ENCODE measurements around the gene APOLD1. TPM values are rescaled to one million over a fixed set of nuclear protein-coding genes. Genes with fewer than 3 reads are reported as not detected.
A peak's percentile ranks its signal among the peaks of the same experiment; 100 is the strongest.

Gene APOLD1
- total RNA-seq, 4 donors from 2014 or later: 2.3 to 14.9 (median 5.6) TPM

- Histone ChIP-seq H3K4me1 (peaks cover 0 to 16% (median 0%) of the 10 kb centered on the region in 4 donors), H3K27ac (no peak overlapping the region), H3K27me3 (no peaks in the 10 kb centered on the region), H3K9me3 (no peaks in the 10 kb centered on the region), H3K4me3 (no peak overlapping the region), H3K36me3 (no peaks in the 10 kb centered on the region)
- TF ChIP-seq CTCF (IDR thresholded peaks at IDR 0.05) (no peak), POLR2A (IDR thresholded peaks at IDR 0.05) (no peak)
- no peak for DNase-seq
Observed at GRCh38 chr12:12792421-12792820, 7.0 kb downstream of the APOLD1 start.

GRCh38 chr12:12794686-12795085 lies 9.2 kb downstream of the APOLD1 start:
- Histone ChIP-seq H3K4me1 (no peaks in the 10 kb centered on the region), H3K36me3 (no peaks in the 10 kb centered on the region), H3K27ac (no peak overlapping the region), H3K27me3 (no peaks in the 10 kb centered on the region), H3K4me3 (no peak overlapping the region), H3K9me3 (no peaks in the 10 kb centered on the region)
- no peak for DNase-seq
- no peak for TF ChIP-seq POLR2A (IDR thresholded peaks at IDR 0.05)

- no peak for DNase-seq
- Histone ChIP-seq H3K9me3 (no peaks in the 10 kb centered on the region), H3K27ac (no peak overlapping the region), H3K4me1 (no peaks in the 10 kb centered on the region), H3K27me3 (no peaks in the 10 kb centered on the region), H3K36me3 (no peaks in the 10 kb centered on the region), H3K4me3 (no peak overlapping the region)
- TF ChIP-seq CTCF (IDR thresholded peaks at IDR 0.05) (no peak), POLR2A (IDR thresholded peaks at IDR 0.05) (no peak)
Observed at GRCh38 chr12:12796171-12796570, 10.7 kb downstream of the APOLD1 start.

- no peak for TF ChIP-seq CTCF (IDR thresholded peaks at IDR 0.05)
- TF ChIP-seq POLR2A (IDR thresholded peaks at IDR 0.05): no peak
- Histone ChIP-seq H3K27ac (no peak overlapping the region), H3K4me3 (no peak overlapping the region), H3K27me3 (no peaks in the 10 kb centered on the region), H3K36me3 (no peaks in the 10 kb centered on the region), H3K4me1 (no peaks in the 10 kb centered on the region), H3K9me3 (no peaks in the 10 kb centered on the region)
- no peak for DNase-seq
Observed at GRCh38 chr12:12796928-12797793, 11.7 kb downstream of the APOLD1 start.

- Histone ChIP-seq H3K4me1 (peaks cover 0 to 3% (median 0%) of the 10 kb centered on the region in 4 donors), H3K27ac (no peak overlapping the region), H3K4me3 (no peak overlapping the region), H3K9me3 (no peaks in the 10 kb centered on the region), H3K36me3 (no peaks in the 10 kb centered on the region), H3K27me3 (no peaks in the 10 kb centered on the region)
- DNase-seq: no peak
- no peak for TF ChIP-seq POLR2A (IDR thresholded peaks at IDR 0.05)
- TF ChIP-seq CTCF (IDR thresholded peaks at IDR 0.05): no peak
Observed at GRCh38 chr12:12797794-12798152, 12.3 kb downstream of the APOLD1 start.

GRCh38 chr12:12798480-12798879 lies 13.0 kb downstream of the APOLD1 start:
- Histone ChIP-seq H3K4me1 (peaks cover 0 to 9% (median 1%) of the 10 kb centered on the region in 4 donors), H3K27me3 (no peaks in the 10 kb centered on the region), H3K27ac (peak overlapping the region in 2 of 4 donors; percentile 35 to 38), H3K36me3 (no peaks in the 10 kb centered on the region), H3K9me3 (no peaks in the 10 kb centered on the region), H3K4me3 (no peak overlapping the region)
- TF ChIP-seq POLR2A (IDR thresholded peaks at IDR 0.05): no peak
- TF ChIP-seq CTCF (IDR thresholded peaks at IDR 0.05): no peak
- DNase-seq: peak in 1 of 3 donors; percentile 69
